ENCODE data around the gene PHF20. TPM values are rescaled to one million over a fixed set of nuclear protein-coding genes. Genes with fewer than 3 reads are reported as not detected.
"Not testable (repeated sequence)": the region's sequence is repeated elsewhere in the genome, so short reads cannot be mapped to it uniquely, and the experiment has no call there.

PHF20 gene
- total RNA-seq, 1 experiment from 2014 or later = 56.7 TPM

- BruUV-seq (replicated peaks) = TSS peak; percentile 26
- Mint-ChIP-seq H3K9me3 (ENCODE audit: low read depth, unreplicated experiment) (no peaks in the 10 kb centered on the region), H3K27me3 (ENCODE audit: unreplicated experiment) (no peaks in the 10 kb centered on the region), H3K4me1 (ENCODE audit: low read depth, unreplicated experiment) (no peaks in the 10 kb centered on the region), H3K27ac (ENCODE audit: unreplicated experiment) (no peak overlapping the region), H3K36me3 (ENCODE audit: insufficient read depth, unreplicated experiment) (no peaks in the 10 kb centered on the region), H3K4me3 (ENCODE audit: low read depth, unreplicated experiment) (no peak overlapping the region)
- TF ChIP-seq, protein P1, sequence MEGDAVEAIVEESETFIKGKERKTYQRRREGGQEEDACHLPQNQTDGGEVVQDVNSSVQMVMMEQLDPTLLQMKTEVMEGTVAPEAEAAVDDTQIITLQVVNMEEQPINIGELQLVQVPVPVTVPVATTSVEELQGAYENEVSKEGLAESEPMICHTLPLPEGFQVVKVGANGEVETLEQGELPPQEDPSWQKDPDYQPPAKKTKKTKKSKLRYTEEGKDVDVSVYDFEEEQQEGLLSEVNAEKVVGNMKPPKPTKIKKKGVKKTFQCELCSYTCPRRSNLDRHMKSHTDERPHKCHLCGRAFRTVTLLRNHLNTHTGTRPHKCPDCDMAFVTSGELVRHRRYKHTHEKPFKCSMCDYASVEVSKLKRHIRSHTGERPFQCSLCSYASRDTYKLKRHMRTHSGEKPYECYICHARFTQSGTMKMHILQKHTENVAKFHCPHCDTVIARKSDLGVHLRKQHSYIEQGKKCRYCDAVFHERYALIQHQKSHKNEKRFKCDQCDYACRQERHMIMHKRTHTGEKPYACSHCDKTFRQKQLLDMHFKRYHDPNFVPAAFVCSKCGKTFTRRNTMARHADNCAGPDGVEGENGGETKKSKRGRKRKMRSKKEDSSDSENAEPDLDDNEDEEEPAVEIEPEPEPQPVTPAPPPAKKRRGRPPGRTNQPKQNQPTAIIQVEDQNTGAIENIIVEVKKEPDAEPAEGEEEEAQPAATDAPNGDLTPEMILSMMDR (IDR thresholded peaks at IDR 0.05; ENCODE audit: unreplicated experiment) = no peak
- CTCF ChIA-PET = interaction anchor here (0.6 kb wide), 1 partner anchor 47 kb away, joined by 3 read pairs; no protein-coding TSS in a partner anchor
- DNase-seq = no peak
- intact Hi-C loops (cut with micrococcal nuclease; ENCODE audit: unreplicated experiment) = no loop called here
Measured at GRCh38 chr20:35942243-35942642, 170.4 kb downstream of the PHF20 start.

- TF ChIP-seq, protein P1 (IDR thresholded peaks at IDR 0.05; ENCODE audit: unreplicated experiment) = peak; percentile 79
- Mint-ChIP-seq H3K4me3 (ENCODE audit: low read depth, unreplicated experiment) (no peak overlapping the region), H3K36me3 (ENCODE audit: insufficient read depth, unreplicated experiment) (peaks cover 17% of the 10 kb centered on the region), H3K4me1 (ENCODE audit: low read depth, unreplicated experiment) (peaks cover 9% of the 10 kb centered on the region), H3K27me3 (ENCODE audit: unreplicated experiment) (no peaks in the 10 kb centered on the region), H3K27ac (ENCODE audit: unreplicated experiment) (no peak overlapping the region), H3K9me3 (ENCODE audit: low read depth, unreplicated experiment) (no peaks in the 10 kb centered on the region)
- intact Hi-C loops (cut with micrococcal nuclease; ENCODE audit: unreplicated experiment) = no loop called here
- CTCF ChIA-PET = interaction anchor here (0.6 to 1.8 kb wide), 4 partner anchors 10 to 251 kb away, joined by 3 to 13 read pairs (median 4); no protein-coding TSS in a partner anchor
- no TSS peak for BruUV-seq (replicated peaks)
- DNase-seq = peak; percentile 41
Measured at GRCh38 chr20:35947489-35947888, 175.7 kb downstream of the PHF20 start.

- no peak overlapping the region for H3K4me3 Mint-ChIP-seq (ENCODE audit: low read depth, unreplicated experiment)
- peaks cover 13% of the 10 kb centered on the region for H3K4me1 Mint-ChIP-seq (ENCODE audit: low read depth, unreplicated experiment)
- H3K9me3 Mint-ChIP-seq (ENCODE audit: low read depth, unreplicated experiment) = no peaks in the 10 kb centered on the region
- DNase-seq = no peak
- peaks cover 21% of the 10 kb centered on the region for H3K36me3 Mint-ChIP-seq (ENCODE audit: insufficient read depth, unreplicated experiment)
- TF ChIP-seq, protein P1 (IDR thresholded peaks at IDR 0.05; ENCODE audit: unreplicated experiment) = no peak
- CTCF ChIA-PET = interaction anchor here (1.3 kb wide), 1 partner anchor 45 kb away, joined by 13 read pairs; no protein-coding TSS in a partner anchor
- no peaks in the 10 kb centered on the region for H3K27me3 Mint-ChIP-seq (ENCODE audit: unreplicated experiment)
- BruUV-seq (replicated peaks) = no TSS peak
- intact Hi-C loops (cut with micrococcal nuclease; ENCODE audit: unreplicated experiment) = no loop called here
- H3K27ac Mint-ChIP-seq (ENCODE audit: unreplicated experiment) = no peak overlapping the region
Measured at GRCh38 chr20:35947907-35948306, 176.1 kb downstream of the PHF20 start.

DNA sequence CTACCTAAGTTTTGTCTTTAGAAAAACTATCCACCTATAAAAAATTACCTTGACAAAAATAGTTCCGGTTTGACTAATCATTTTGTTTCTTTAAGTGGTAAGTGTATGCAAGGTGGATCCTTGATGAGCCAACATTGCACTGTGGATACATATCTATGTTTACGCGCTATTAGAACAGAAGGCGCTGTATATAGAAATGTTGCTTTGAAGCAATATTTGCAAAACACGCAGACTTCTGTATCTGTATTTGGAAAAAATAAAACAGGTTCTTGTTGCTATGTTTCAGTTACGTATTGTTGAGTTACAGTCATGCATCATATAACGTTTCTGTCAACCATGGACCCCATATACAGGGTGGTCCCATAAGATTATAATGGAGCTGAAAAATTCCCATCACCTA, 178.3 kb downstream of the PHF20 start:
- Mint-ChIP-seq H3K36me3 (ENCODE audit: insufficient read depth, unreplicated experiment) (peaks cover 43% of the 10 kb centered on the region), H3K4me1 (ENCODE audit: low read depth, unreplicated experiment) (peaks cover 13% of the 10 kb centered on the region), H3K9me3 (ENCODE audit: low read depth, unreplicated experiment) (no peaks in the 10 kb centered on the region), H3K4me3 (ENCODE audit: low read depth, unreplicated experiment) (no peak overlapping the region), H3K27ac (ENCODE audit: unreplicated experiment) (no peak overlapping the region), H3K27me3 (ENCODE audit: unreplicated experiment) (no peaks in the 10 kb centered on the region)
- no TSS peak for BruUV-seq (replicated peaks)
- intact Hi-C loops (cut with micrococcal nuclease; ENCODE audit: unreplicated experiment) = no loop called here
- TF ChIP-seq, protein P1 (IDR thresholded peaks at IDR 0.05; ENCODE audit: unreplicated experiment) = no peak
- CTCF ChIA-PET = no interaction called here
- DNase-seq = no peak

DNA sequence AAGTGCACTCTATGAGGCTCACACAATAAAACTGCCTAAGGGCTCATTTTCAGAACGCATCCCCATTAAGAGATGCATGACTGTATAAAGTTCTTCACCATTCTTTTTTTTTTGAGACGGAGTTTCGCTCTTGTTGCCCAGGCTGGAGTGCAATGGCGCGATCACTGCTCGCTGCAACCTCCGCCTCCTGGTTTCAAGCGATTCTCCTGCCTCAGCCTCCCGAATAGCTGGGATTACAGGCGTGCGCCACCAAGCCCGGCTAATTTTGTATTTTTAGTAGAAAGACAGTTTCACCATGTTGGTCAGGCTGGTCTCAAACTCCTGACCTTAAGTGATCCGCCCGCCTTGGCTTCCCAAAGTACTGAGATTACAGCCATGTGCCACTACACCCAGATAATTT, 180.3 kb downstream of the PHF20 start:
- CTCF ChIA-PET = not testable (repeated sequence)

More for the DNA sequence above, 180.3 kb downstream of the PHF20 start:
- H3K9me3 Mint-ChIP-seq (ENCODE audit: low read depth, unreplicated experiment); DNase-seq; H3K27me3 Mint-ChIP-seq (ENCODE audit: unreplicated experiment); BruUV-seq (replicated peaks); intact Hi-C loops (cut with micrococcal nuclease; ENCODE audit: unreplicated experiment): not testable (repeated sequence)
- peaks cover 13% of the 10 kb centered on the region for H3K4me1 Mint-ChIP-seq (ENCODE audit: low read depth, unreplicated experiment)
- H3K27ac Mint-ChIP-seq (ENCODE audit: unreplicated experiment) = peak overlapping the region; percentile 88
- peaks cover 44% of the 10 kb centered on the region for H3K36me3 Mint-ChIP-seq (ENCODE audit: insufficient read depth, unreplicated experiment)
- peak overlapping the region; percentile 99 for H3K4me3 Mint-ChIP-seq (ENCODE audit: low read depth, unreplicated experiment)
